OCI-M2 (cell line): Measurements from ENCODE around the gene DCPS.
"Not testable (repeated sequence)": the region's sequence is repeated elsewhere in the genome, so short reads cannot be mapped to it uniquely, and the experiment has no call there.

ENCODE experiments used
- DNase-seq: peaks from one replicate; lab custom pipeline; 2025; ENCODE audit not compliant: unreplicated experiment; lab: John Stamatoyannopoulos, UW

Gene DCPS

GRCh38 chr11:126303623-126304456 is at the start of gene DCPS:
Gene DCPS, plus strand, starts transcription at chr11:126304060. Its CDS starts 21 bp downstream, at chr11:126304081.
- peak; percentile 48 for DNase-seq

- no peak for DNase-seq
Measured at GRCh38 chr11:126254819-126255218, 49.0 kb upstream of the DCPS start.

DNA sequence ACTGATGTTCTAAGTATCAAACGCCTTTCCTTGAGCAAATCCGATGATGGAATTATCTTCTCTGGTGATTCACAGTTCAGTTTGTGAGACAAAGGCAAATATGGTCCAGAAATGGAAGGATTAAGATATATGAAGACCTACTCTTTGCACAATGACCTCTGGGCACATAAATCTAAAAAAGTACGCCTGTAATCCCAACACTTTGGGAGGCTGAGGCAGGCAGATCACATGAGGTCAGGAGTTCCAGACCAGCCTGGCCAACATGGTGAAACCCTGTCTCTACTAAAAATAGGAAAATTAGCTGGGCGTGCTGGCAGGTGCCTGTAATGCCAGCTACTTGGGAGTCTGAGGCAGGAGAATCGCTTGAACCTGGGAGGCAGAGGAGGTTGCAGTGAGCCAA is 48.4 kb upstream of the DCPS start:
- DNase-seq = not testable (repeated sequence)

DNA sequence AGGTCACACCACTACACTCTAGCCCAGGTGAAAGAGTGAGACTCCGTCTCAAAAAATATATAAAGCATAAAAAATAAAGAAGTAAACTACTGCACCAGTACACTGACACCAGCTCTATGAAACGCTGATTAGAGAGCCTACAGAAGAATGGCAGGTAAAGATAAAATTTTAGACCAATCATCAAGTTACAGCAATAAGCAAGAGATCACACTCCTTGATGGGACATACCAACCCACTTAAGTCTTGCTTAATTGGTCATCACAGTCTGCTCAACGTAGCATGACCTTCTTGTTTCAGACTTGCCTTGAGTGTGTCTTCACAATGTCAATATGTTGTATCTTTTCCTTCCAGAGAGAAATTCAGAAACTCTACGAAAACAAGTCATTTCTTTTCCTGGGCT is 47.6 kb upstream of the DCPS start:
- DNase-seq = no peak

GRCh38 chr11:126257144-126257543 is 46.7 kb upstream of the DCPS start:
- no peak for DNase-seq

DNA sequence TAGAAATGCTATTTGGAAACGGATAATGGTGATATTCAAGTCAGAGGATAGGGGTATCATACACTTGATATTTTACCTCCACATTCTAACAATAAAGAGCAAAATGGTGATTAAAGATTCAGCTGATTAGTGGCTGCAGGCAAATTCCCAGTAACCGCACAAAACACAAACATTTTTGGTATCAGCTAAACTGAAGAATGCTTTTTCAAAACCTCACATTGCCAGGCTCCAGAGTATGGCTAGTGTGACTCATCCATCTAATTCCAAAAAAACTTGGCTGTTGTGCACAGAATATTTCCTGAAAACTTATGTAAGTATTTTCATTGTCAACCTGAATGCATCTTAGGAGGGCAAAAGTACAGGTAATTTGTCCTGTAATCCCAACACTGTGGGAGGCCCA is 46.1 kb upstream of the DCPS start:
- DNase-seq = no peak

DNA sequence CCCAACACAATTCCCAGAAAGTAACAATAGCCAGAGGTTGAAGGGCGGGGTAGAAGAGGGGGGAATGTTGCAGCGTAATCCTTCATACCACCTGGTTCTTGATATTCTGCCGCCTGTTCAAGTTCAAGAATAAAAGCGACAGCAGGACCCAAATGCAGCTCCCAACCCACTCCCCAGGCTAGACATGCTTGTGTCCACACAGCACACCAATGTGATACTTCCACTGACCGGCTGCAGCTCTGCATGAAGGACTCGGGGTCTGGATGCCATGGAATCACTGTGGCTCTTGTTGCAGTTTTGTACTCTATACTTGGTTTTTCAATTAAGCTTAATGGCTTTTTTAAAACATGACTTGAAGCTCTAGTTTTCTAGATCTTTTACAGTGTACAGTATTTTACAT is 41.6 kb upstream of the DCPS start:
- no peak for DNase-seq

DNA sequence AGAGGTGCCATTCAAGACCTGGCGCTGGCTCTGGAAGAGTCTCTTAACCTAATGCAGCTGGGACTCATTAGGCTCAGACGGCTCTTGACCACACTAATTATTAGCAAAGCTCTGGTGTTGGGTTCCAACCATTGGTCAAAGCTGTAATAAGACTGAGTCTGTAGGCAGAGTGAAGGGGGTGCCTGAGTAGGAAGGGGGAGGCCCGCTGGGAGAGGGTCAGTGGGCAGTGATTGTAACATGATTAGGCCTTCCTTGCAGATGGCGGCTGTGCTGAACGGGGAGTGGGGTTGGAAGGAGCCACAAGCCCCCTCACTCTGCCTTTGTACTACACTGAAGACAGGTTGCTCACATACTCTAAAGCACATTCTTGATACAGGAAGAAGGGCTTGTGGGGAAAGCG is 40.4 kb upstream of the DCPS start:
- DNase-seq = no peak

- DNase-seq = no peak
Measured at GRCh38 chr11:126265811-126266210, 38.0 kb upstream of the DCPS start.

- no peak for DNase-seq
Measured at GRCh38 chr11:126267650-126268049, 36.2 kb upstream of the DCPS start.

DNA sequence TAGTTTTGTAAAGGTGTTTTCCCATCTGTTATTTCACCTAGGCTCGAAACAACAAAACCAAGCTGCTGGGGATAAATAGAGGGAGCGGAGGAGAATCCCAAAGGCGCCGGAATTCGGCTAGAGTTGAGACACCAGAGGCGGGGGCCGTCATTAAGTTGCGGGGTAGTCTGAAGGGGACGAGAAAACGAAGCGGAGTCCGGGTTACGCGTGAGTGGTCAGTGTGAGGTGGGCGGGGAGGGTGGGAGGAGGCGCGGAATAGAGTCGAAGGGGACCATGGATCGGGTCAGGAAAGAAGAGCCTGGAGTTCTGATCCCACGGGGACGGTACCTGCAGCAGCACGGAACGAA is 35.5 kb upstream of the DCPS start:
- no peak for DNase-seq

- DNase-seq = peak; percentile 54
Measured at GRCh38 chr11:126268708-126269579, 34.9 kb upstream of the DCPS start, which contains the start of the genes FOXRED1 and SRPRA. Gene FOXRED1, plus strand, starts transcription at chr11:126269154. Its CDS starts 53 bp downstream, at chr11:126269207. Gene SRPRA, minus strand, starts transcription at chr11:126268895. Its CDS starts 91 bp downstream, at chr11:126268804.

DNA sequence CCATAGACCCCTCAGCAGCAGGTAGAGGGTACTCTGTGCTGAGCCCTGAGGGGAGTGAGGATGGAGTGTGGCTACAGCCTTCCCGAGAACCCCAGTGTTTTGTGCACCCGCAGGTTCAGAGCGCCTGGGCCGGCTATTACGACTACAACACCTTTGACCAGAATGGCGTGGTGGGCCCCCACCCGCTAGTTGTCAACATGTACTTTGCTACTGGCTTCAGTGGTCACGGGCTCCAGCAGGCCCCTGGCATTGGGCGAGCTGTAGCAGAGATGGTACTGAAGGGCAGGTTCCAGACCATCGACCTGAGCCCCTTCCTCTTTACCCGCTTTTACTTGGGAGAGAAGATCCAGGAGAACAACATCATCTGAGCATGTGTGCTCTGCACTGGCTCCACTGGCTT is 26.5 kb upstream of the DCPS start:
- DNase-seq = no peak

GRCh38 chr11:126277780-126278179 is 26.1 kb upstream of the DCPS start:
- no peak for DNase-seq

DNA sequence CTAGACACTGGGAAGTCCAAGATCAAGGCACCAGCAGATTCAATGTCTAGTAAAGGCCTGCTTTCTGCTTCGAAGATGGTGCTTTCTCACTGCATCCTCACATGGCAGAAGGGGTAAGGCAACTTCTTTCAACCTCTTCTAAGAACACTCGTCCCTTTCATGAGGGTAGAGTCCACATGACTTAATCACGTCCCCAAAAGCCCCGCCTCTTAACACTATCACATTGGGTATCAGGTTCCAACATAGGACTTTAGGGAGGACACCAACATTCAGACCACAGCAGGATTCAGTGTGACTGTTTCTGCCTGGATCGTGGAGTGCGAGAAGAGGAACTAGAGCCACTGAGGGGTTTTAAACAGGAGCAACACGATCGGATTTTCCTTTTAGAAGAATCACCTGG is 24.7 kb upstream of the DCPS start:
- DNase-seq = no peak

DNA sequence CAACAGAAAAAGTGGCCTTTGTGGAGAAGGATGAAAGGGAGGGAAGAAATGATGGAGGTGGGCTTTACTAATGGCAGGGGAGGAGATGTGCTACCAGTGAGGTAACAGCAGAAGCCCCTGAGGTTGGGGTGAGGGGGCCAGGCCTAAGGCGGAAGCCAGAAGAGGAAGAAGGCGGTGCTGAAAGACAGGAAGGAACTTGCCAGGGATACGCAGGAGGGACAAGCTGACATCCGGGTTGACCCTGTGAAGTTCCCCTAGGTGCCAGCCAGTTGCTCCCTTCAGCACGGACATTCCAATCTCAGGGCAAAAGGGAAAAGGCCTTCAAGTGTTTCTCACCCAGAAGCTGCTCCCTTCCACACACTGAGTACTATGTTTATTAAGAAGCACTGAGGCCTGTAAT is 23.3 kb upstream of the DCPS start:
- DNase-seq = no peak

DNA sequence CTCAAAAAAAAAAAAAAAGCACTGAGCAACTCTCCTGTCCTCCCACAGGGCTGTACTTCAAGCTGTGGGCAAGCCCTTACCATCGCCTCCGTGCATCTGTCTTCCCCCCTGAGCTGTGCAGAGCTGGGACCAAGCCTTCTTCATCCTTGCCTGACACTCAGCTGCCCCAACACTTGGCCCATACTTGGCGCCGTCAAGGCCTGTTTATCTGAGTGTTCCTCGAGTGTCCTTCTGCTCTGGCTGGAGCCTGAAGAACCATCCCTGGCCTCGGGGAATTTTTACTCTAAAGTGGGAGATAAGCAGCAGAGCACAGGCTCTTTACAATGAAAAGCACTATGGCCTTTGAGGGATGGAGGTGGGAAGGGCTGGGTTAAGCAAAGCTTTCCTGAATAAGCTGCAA is 22.6 kb upstream of the DCPS start:
- DNase-seq = no peak

DNA sequence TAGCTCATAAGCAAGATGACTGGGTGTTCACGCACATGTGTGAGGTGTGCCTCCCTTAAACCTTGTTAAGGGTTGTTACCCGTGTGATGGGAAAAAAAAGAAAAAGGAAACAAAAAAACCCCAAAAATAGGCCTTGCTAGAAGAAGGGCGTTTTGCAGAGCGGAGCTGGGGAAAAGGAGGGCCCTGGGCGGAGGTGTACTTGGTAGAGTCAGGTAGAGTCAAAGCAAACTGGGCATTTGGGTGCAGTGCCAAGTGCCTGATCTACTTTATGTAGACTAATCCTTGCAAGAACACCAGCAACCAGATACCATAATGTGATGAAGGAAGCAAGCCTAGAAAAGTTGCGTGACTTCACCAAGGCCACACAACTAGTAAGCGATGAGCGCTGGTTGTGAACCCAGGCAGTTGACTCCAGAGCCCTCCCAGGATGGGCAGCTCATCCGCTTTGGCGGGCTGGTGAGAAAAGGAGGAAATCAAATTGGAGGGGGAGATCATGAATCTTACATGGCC is 22.1 kb upstream of the DCPS start:
- no peak for DNase-seq

GRCh38 chr11:126282361-126282735 is 21.5 kb upstream of the DCPS start:
- DNase-seq = no peak

GRCh38 chr11:126282736-126283591 is 20.9 kb upstream of the DCPS start, which contains the start of gene TIRAP:
Gene TIRAP, plus strand, starts transcription at chr11:126283093. Its CDS starts 7,802 bp downstream, at chr11:126290895.
- no peak for DNase-seq

GRCh38 chr11:126284829-126285228 is 19.0 kb upstream of the DCPS start:
- no peak for DNase-seq
